HepG2 (cell line): Measurements from ENCODE around the gene FBP2. TPM values are rescaled to one million over a fixed set of nuclear protein-coding genes. Genes with fewer than 3 reads are reported as not detected.

ENCODE experiments used
- CEBPG ChIP-seq: IDR thresholded peaks from 2 replicates; pipeline ENCODE4 v1.6.1; 2016
- DMAP1 ChIP-seq: IDR thresholded peaks from 2 replicates; pipeline ENCODE4 v1.6.1; 2016
- ELF1 ChIP-seq: sonication (generic); formaldehyde crosslinking; IDR thresholded peaks from 2 replicates; pipeline ENCODE4 v1.4.0; 2020; ENCODE audit warnings: missing genetic modification reagents
- GABPB1 ChIP-seq: IDR thresholded peaks from 2 replicates; pipeline ENCODE4 v1.6.1; 2016; ENCODE audit warnings: mild to moderate bottlenecking, missing genetic modification reagents, moderate library complexity, missing compliant biosample characterization
- HIVEP1 ChIP-seq: sonication (generic); formaldehyde crosslinking; IDR thresholded peaks from 2 replicates; pipeline ENCODE4 v1.4.0; 2020; ENCODE audit warnings: mild to moderate bottlenecking, missing genetic modification reagents
- KMT2A ChIP-seq: sonication (generic); formaldehyde crosslinking; IDR thresholded peaks from 2 replicates; pipeline ENCODE4 v1.4.0; 2020; ENCODE audit warnings: missing genetic modification reagents
- LCORL ChIP-seq, 2 experiments: fragments of 450-650 bp in 1 of 2; sonication (generic) in 1 of 2; formaldehyde crosslinking in 1 of 2; IDR thresholded peaks; 2 replicates each; pipeline versions ENCODE4 v1.5.0 to v1.6.1; 2017 to 2020; ENCODE audit warnings: antibody characterized with exemption in 1 of 2, missing genetic modification reagents in 1 of 2
- MAX ChIP-seq: IDR thresholded peaks from 2 replicates; pipeline ENCODE4 v1.6.1; 2012; ENCODE audit warnings: inconsistent platforms
- MED1 ChIP-seq: sonication (generic); formaldehyde crosslinking; IDR thresholded peaks from 2 replicates; pipeline ENCODE4 v1.4.0; 2020; ENCODE audit warnings: missing genetic modification reagents
- MTA3 ChIP-seq: sonication (generic); formaldehyde crosslinking; IDR thresholded peaks from 2 replicates; pipeline ENCODE4 v1.4.0; 2020; ENCODE audit warnings: missing genetic modification reagents
- NFKB2 ChIP-seq: sonication (generic); formaldehyde crosslinking; IDR thresholded peaks from 2 replicates; pipeline ENCODE4 v1.4.0; 2020; ENCODE audit warnings: missing genetic modification reagents, borderline replicate concordance
- NRL ChIP-seq: sonication (generic); formaldehyde crosslinking; IDR thresholded peaks from 2 replicates; pipeline ENCODE4 v1.5.0; 2020; ENCODE audit warnings: missing genetic modification reagents, mild to moderate bottlenecking, moderate library complexity, borderline replicate concordance
- PCBP1 ChIP-seq: fragments of 200-400 bp; formaldehyde crosslinking; IDR thresholded peaks from 2 replicates; pipeline ENCODE4 v1.6.1; 2017; ENCODE audit warnings: mild to moderate bottlenecking, low read depth, low read length, borderline replicate concordance
- PITX1 ChIP-seq: sonication (generic); formaldehyde crosslinking; IDR thresholded peaks from 2 replicates; pipeline ENCODE4 v1.5.1; 2020; ENCODE audit warnings: mild to moderate bottlenecking, missing genetic modification reagents
- RFX1 ChIP-seq: fragments of 450-650 bp; IDR thresholded peaks from 2 replicates; pipeline ENCODE4 v1.6.1; 2017
- SMAD1 ChIP-seq: sonication (generic); formaldehyde crosslinking; IDR thresholded peaks from 2 replicates; pipeline ENCODE4 v1.4.0; 2020; ENCODE audit warnings: missing genetic modification reagents, low read depth, mild to moderate bottlenecking, borderline replicate concordance
- SPEN ChIP-seq: sonication (generic); formaldehyde crosslinking; IDR thresholded peaks from 2 replicates; pipeline ENCODE4 v1.5.1; 2020; ENCODE audit warnings: low read depth, mild to moderate bottlenecking, missing genetic modification reagents
- STAG1 ChIP-seq: sonication (generic); formaldehyde crosslinking; IDR thresholded peaks from 2 replicates; pipeline ENCODE4 v1.4.0; 2020; ENCODE audit warnings: missing genetic modification reagents
- ZBTB38 ChIP-seq: sonication (generic); formaldehyde crosslinking; IDR thresholded peaks from 2 replicates; pipeline ENCODE4 v1.5.1; 2020; ENCODE audit warnings: mild to moderate bottlenecking, missing genetic modification reagents
- ZNF263 ChIP-seq: sonication (generic); formaldehyde crosslinking; IDR thresholded peaks from 2 replicates; pipeline ENCODE4 v1.4.0; 2020; ENCODE audit warnings: missing genetic modification reagents
- ZNF317 ChIP-seq: sonication (generic); formaldehyde crosslinking; IDR thresholded peaks from 2 replicates; pipeline ENCODE4 v1.5.0; 2020; ENCODE audit warnings: mild to moderate bottlenecking, missing genetic modification reagents
- ZNF333 ChIP-seq: sonication (generic); formaldehyde crosslinking; IDR thresholded peaks from 2 replicates; pipeline ENCODE4 v1.4.0; 2020; ENCODE audit warnings: mild to moderate bottlenecking, missing genetic modification reagents, borderline replicate concordance
- ZNF350 ChIP-seq: sonication (generic); formaldehyde crosslinking; IDR thresholded peaks from 2 replicates; pipeline ENCODE4 v1.4.0; 2020; ENCODE audit warnings: mild to moderate bottlenecking, low read depth, missing genetic modification reagents, borderline replicate concordance
- ZNF749 ChIP-seq: sonication (generic); formaldehyde crosslinking; IDR thresholded peaks from 2 replicates; pipeline ENCODE4 v1.8.0; 2022; ENCODE audit warnings: mild to moderate bottlenecking, missing genetic modification reagents, moderate library complexity, borderline replicate concordance
- ZSCAN29 ChIP-seq: sonication (generic); formaldehyde crosslinking; conservative IDR thresholded peaks from 2 replicates; pipeline ENCODE4 v1.4.0; 2020; ENCODE audit warnings: mild to moderate bottlenecking, missing genetic modification reagents
- polyA plus RNA-seq, 8 experiments: library from polyadenylated mRNA; depleted of rRNA in 3 of 8; stranded (reverse) in 7 of 8; unstranded in 1 of 8; fragments of >200 nt; fragmentation: Illumina TruSeq in 4 of 8; extraction: Trizol in 4 of 8; gene quantifications; 2 replicates each; pipeline versions ENCODE4 v1.2.1 to v1.2.3, GENCODE V29; 2011 to 2016; ENCODE audit warnings: low read depth in 4 of 8, missing spikeins in 1 of 8, mixed read lengths in 1 of 8; ENCODE audit not compliant: insufficient read depth in 1 of 8
- total RNA-seq, 5 experiments: library from RNA; depleted of rRNA; stranded (reverse); fragments of >200 nt; fragmentation: Illumina TruSeq; extraction: Trizol; gene quantifications; 2 replicates each; pipeline ENCODE4 v1.2.3, GENCODE V29; 2016; ENCODE audit warnings: low read depth in 1 of 5
- TF ChIP-seq, protein P1 (sequence below): sonication (generic); formaldehyde crosslinking; IDR thresholded peaks from 2 replicates; pipeline ENCODE4 v1.4.0; 2020; ENCODE audit warnings: missing genetic modification reagents

Gene FBP2
- total and polyA plus RNA-seq, 2 of the 13 experiments (the other 11 are each of a cell fraction or from before 2014, with no cell fraction given): not detected

DNA sequence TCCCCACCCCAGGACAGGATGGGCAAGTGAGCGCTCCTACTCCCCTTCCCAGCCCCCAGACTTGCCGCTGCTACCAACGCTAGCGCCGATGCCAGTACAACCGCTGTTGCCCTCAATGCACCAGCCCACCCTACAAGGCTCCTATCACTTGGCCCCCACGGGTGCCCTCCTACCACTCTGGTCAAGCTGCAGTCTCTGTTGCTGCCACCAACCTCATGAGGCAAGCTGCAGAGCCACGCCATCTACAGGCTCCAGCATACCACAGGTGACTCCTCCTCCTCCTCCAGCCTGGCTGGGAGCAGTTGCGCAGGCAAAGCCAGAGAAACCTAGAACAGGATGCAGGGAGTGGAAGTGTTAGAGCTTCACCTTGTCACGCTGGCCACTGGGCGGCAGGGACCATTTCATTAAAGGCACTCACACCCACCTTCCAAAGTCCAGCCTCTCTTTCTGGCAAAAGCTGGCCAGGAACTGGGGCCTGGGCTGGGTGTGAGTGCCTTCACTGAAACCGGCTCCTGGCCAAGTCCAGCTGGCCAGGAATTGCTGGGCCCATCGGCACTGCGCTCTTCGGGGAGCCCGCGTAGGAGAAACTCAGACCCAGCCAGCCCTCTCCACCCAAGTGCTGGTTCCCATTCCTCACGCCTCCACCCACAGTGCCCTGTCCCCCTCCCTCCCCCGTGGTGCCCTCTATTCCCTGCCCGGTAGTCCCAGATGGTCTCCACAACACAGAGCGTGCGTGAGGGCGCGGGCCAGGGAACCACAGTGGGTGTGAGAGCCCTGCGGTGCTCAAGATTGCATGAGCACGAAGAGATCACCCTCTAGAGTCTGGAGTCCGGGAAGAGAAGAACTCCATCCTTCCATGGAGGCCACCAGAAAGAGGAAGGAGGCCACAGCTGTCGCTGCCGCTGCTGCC lies 40.3 kb downstream of the FBP2 start (continued):
- TF ChIP-seq HIVEP1: peak; percentile 49; the same call in 1 of the 2 replicates
- peak; percentile 64 for TF ChIP-seq STAG1 (CRISPR knock-in tag)
- TF ChIP-seq, protein P1, sequence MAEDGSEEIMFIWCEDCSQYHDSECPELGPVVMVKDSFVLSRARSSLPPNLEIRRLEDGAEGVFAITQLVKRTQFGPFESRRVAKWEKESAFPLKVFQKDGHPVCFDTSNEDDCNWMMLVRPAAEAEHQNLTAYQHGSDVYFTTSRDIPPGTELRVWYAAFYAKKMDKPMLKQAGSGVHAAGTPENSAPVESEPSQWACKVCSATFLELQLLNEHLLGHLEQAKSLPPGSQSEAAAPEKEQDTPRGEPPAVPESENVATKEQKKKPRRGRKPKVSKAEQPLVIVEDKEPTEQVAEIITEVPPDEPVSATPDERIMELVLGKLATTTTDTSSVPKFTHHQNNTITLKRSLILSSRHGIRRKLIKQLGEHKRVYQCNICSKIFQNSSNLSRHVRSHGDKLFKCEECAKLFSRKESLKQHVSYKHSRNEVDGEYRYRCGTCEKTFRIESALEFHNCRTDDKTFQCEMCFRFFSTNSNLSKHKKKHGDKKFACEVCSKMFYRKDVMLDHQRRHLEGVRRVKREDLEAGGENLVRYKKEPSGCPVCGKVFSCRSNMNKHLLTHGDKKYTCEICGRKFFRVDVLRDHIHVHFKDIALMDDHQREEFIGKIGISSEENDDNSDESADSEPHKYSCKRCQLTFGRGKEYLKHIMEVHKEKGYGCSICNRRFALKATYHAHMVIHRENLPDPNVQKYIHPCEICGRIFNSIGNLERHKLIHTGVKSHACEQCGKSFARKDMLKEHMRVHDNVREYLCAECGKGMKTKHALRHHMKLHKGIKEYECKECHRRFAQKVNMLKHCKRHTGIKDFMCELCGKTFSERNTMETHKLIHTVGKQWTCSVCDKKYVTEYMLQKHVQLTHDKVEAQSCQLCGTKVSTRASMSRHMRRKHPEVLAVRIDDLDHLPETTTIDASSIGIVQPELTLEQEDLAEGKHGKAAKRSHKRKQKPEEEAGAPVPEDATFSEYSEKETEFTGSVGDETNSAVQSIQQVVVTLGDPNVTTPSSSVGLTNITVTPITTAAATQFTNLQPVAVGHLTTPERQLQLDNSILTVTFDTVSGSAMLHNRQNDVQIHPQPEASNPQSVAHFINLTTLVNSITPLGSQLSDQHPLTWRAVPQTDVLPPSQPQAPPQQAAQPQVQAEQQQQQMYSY: peak; percentile 91
- TF ChIP-seq SPEN (CRISPR knock-in tag): peak; percentile 49; the same call in 1 of the 2 replicates
- peak; percentile 31; the same call in 1 of the 2 replicates for TF ChIP-seq MED1 (CRISPR knock-in tag)
- TF ChIP-seq ELF1: 0 out of 2 replicates have a peak, but pooled peaks have one; percentile 15
- 0 out of 2 replicates have a peak, but pooled peaks have one; percentile 22 for TF ChIP-seq ZBTB38 (CRISPR knock-in tag)
- TF ChIP-seq CEBPG: peak; percentile 75; the same call in 1 of the 2 replicates
- 0 out of 2 replicates have a peak, but pooled peaks have one; percentile 45 for TF ChIP-seq ZNF749 (CRISPR knock-in tag)
- 0 out of 2 replicates have a peak, but pooled peaks have one; percentile 33 for TF ChIP-seq PCBP1
- TF ChIP-seq ZSCAN29 (CRISPR knock-in tag): 0 out of 2 replicates have a peak, but pooled peaks have one; percentile 37
- no peak for TF ChIP-seq RFX1
- TF ChIP-seq LCORL (IDR thresholded peaks at IDR 0.05): no peak
- no peak for TF ChIP-seq LCORL (CRISPR knock-in tag; IDR thresholded peaks at IDR 0.05)
- no peak for TF ChIP-seq KMT2A (CRISPR knock-in tag)
- TF ChIP-seq ZNF263: peak; percentile 87
- TF ChIP-seq ZNF333 (CRISPR knock-in tag): 0 out of 2 replicates have a peak, but pooled peaks have one; percentile 42
- peak; percentile 50; the same call in 1 of the 2 replicates for TF ChIP-seq GABPB1 (CRISPR knock-in tag)
- TF ChIP-seq ZNF317: 0 out of 2 replicates have a peak, but pooled peaks have one; percentile 25
- TF ChIP-seq MAX: peak; percentile 46; the same call in 1 of the 2 replicates
- no peak for TF ChIP-seq DMAP1 (CRISPR knock-in tag)
- TF ChIP-seq PITX1 (CRISPR knock-in tag): 0 out of 2 replicates have a peak, but pooled peaks have one; percentile 17
- no peak for TF ChIP-seq MTA3 (CRISPR knock-in tag)
- TF ChIP-seq NFKB2: no peak
- peak; percentile 59; the same call in 1 of the 2 replicates for TF ChIP-seq ZNF350 (CRISPR knock-in tag)
- TF ChIP-seq SMAD1 (CRISPR knock-in tag): peak; percentile 38; the same call in 1 of the 2 replicates
- 0 out of 2 replicates have a peak, but pooled peaks have one; percentile 10 for TF ChIP-seq NRL (CRISPR knock-in tag)
